ENCODE measurements around the gene ADAMTS13. TPM values are rescaled to one million over a fixed set of nuclear protein-coding genes. Genes with fewer than 3 reads are reported as not detected.
"Not testable (repeated sequence)": the region's sequence is repeated elsewhere in the genome, so short reads cannot be mapped to it uniquely, and the experiment has no call there.

ADAMTS13 gene
- 2.0 TPM for total RNA-seq

GRCh38 chr9:133421615-133422542 lies at the start of gene ADAMTS13:
TSS of gene ADAMTS13 (plus strand) at chr9:133422367. CDS start at chr9:133422444, 77 bp downstream.
- FAIRE-seq (no peak), DNase-seq (ENCODE audit: low spot score in 2 of 2) (no peak)

GRCh38 chr9:133374612-133375115 lies 47.5 kb upstream of the ADAMTS13 start:
- DNase-seq (ENCODE audit: low spot score in 2 of 2): peak in 1 of 2 donors; percentile 39
- no peak for FAIRE-seq

- DNase-seq (ENCODE audit: low spot score in 2 of 2) (no peak), FAIRE-seq (no peak)
Observed at GRCh38 chr9:133375116-133375723, 46.9 kb upstream of the ADAMTS13 start.

GRCh38 chr9:133375724-133376654 lies 46.2 kb upstream of the ADAMTS13 start, which contains the start of the genes STKLD1 and SURF4:
TSS of gene STKLD1 (plus strand) at chr9:133376366. CDS start at chr9:133376474, 108 bp downstream.
TSS of gene SURF4 (minus strand) at chr9:133376060. CDS start at chr9:133375969, 91 bp downstream.
- FAIRE-seq (no peak), DNase-seq (ENCODE audit: low spot score in 2 of 2) (peak; percentile 100)

- DNase-seq (ENCODE audit: low spot score in 2 of 2); FAIRE-seq: not testable (repeated sequence)
Observed at GRCh38 chr9:133377280-133377679, 44.9 kb upstream of the ADAMTS13 start.

- no peak for FAIRE-seq
- DNase-seq (ENCODE audit: low spot score in 2 of 2): no peak
Observed at GRCh38 chr9:133377721-133378216, 44.4 kb upstream of the ADAMTS13 start.

GRCh38 chr9:133378408-133378962 lies 43.7 kb upstream of the ADAMTS13 start:
- DNase-seq (ENCODE audit: low spot score in 2 of 2) (no peak), FAIRE-seq (no peak)

GRCh38 chr9:133379153-133380086 lies 42.7 kb upstream of the ADAMTS13 start:
- no peak for DNase-seq (ENCODE audit: low spot score in 2 of 2)

GRCh38 chr9:133380734-133381133 lies 41.4 kb upstream of the ADAMTS13 start:
- FAIRE-seq (no peak), DNase-seq (ENCODE audit: low spot score in 2 of 2) (no peak)

More at GRCh38 chr9:133379153-133380086, 42.7 kb upstream of the ADAMTS13 start:
- FAIRE-seq: no peak

- FAIRE-seq: no peak
- DNase-seq (ENCODE audit: low spot score in 2 of 2): no peak
Observed at GRCh38 chr9:133382507-133383141, 39.5 kb upstream of the ADAMTS13 start.

GRCh38 chr9:133383438-133383837 lies 38.7 kb upstream of the ADAMTS13 start:
- DNase-seq (ENCODE audit: low spot score in 2 of 2): no peak
- no peak for FAIRE-seq

- FAIRE-seq (no peak), DNase-seq (ENCODE audit: low spot score in 2 of 2) (no peak)
Observed at GRCh38 chr9:133384736-133385321, 37.3 kb upstream of the ADAMTS13 start.

GRCh38 chr9:133385452-133385851 lies 36.7 kb upstream of the ADAMTS13 start:
- DNase-seq (ENCODE audit: low spot score in 2 of 2) (no peak), FAIRE-seq (no peak)

- DNase-seq (ENCODE audit: low spot score in 2 of 2) (no peak), FAIRE-seq (no peak)
Observed at GRCh38 chr9:133386338-133386737, 35.8 kb upstream of the ADAMTS13 start.

GRCh38 chr9:133387680-133388079 lies 34.5 kb upstream of the ADAMTS13 start:
- FAIRE-seq: no peak
- DNase-seq (ENCODE audit: low spot score in 2 of 2): no peak

GRCh38 chr9:133389025-133389557 lies 33.1 kb upstream of the ADAMTS13 start:
- DNase-seq (ENCODE audit: low spot score in 2 of 2) (no peak), FAIRE-seq (no peak)

GRCh38 chr9:133389562-133389961 lies 32.6 kb upstream of the ADAMTS13 start:
- FAIRE-seq (no peak), DNase-seq (ENCODE audit: low spot score in 2 of 2) (no peak)

Data from frontal cortex (tissue), 4 donors.